Skin epidermis (tissue), 12 donors: ENCODE results near the gene COX8C.
"Not testable (repeated sequence)": the region's sequence is repeated elsewhere in the genome, so short reads cannot be mapped to it uniquely, and the experiment has no call there.

Source experiments
- H3K27ac ChIP-seq, 21 experiments: fragments of 200-600 bp; sonication (generic) in 11 of 21; one replicate each; pipeline ENCODE4 v1.5.0; 2020; ENCODE audit warnings: mild to moderate bottlenecking in 3 of 21, inconsistent platforms in 2 of 21, moderate library complexity in 2 of 21
- H3K4me3 ChIP-seq, 7 experiments: fragments of 200-600 bp; sonication (generic) in 2 of 7; one replicate each; pipeline ENCODE4 v1.5.0; 2020; ENCODE audit warnings: inconsistent platforms in 2 of 7, mild to moderate bottlenecking in 2 of 7, moderate library complexity in 1 of 7

COX8C gene

GRCh38 chr14:93347850-93348249 lies 868 bp downstream of the COX8C start:
- Histone ChIP-seq H3K4me3 (no peak overlapping the region), H3K27ac (no peak overlapping the region)

DNA sequence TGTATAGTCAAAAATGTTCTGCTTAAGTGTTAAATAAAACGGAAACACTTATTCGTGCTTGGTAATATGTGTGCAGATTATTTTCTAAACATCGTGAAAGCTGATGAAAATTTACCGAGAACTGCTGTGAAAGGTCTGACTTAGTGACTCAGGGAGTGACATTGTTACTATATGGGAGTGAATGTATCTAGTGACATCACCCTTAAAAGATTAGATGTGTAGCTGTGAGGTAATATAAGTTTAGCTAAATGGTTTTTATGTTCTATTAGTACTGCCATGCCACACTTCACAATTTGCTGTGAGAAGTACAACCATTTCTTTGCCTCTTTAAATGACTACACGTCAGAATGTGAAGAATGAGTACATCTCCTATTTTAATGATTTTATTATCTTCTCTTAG lies 1.3 kb downstream of the COX8C start:
- H3K27ac ChIP-seq = no peak overlapping the region
- no peak overlapping the region for H3K4me3 ChIP-seq

GRCh38 chr14:93354873-93355272 lies 7.9 kb downstream of the COX8C start:
- not testable (repeated sequence) for H3K4me3 ChIP-seq, H3K27ac ChIP-seq

GRCh38 chr14:93368996-93369712 lies 22.2 kb downstream of the COX8C start:
- Histone ChIP-seq H3K27ac (peak overlapping the region in 2 of 21 experiments; percentile 16 to 21), H3K4me3 (no peak overlapping the region)

- Histone ChIP-seq H3K4me3 (no peak overlapping the region), H3K27ac (peak overlapping the region in 2 of 21 experiments; percentile 16 to 21)
Observed at GRCh38 chr14:93369713-93370266, 22.8 kb downstream of the COX8C start.

- H3K27ac ChIP-seq = no peak overlapping the region
- no peak overlapping the region for H3K4me3 ChIP-seq
Observed at GRCh38 chr14:93375673-93376156, 28.7 kb downstream of the COX8C start.

DNA sequence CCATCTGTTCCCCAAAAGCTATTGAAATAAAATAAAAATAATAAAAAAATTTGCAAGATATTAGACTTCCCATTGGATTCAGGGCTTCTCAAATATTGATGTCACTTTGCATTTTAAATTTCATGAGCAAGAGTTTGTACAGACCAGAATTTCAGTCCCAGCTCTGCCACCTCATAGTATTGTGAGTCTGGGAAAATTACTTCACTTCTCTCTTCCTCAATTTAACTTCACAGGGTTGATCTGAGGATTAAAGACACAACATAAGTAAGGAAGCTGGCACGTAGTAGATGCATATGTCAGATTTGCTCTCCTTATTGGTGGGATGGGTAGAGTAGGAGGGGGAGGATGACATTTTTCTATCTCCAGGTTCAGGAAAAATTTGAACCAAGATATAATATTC lies 32.8 kb downstream of the COX8C start:
- no peak overlapping the region for H3K27ac ChIP-seq
- no peak overlapping the region for H3K4me3 ChIP-seq

DNA sequence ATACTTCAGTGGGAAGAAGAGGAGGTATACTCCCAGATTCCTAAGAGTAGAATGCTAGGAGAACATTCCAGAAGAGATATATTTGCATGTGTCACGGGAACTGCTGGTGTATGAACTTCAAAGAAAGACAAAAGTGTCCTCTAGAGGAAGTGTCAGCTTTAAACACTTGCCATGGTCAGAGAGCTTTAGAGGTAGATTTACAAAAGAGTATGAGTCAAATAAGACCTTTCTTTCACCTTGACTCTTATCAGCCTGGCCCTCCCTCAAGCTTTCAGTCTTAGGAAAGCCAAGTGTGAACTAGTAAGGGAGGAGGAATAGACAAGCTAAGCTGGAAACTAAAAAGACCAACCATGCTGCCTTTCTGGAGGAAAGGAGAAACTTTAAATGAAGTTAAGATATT lies 34.7 kb downstream of the COX8C start:
- H3K27ac ChIP-seq = no peak overlapping the region
- no peak overlapping the region for H3K4me3 ChIP-seq

DNA sequence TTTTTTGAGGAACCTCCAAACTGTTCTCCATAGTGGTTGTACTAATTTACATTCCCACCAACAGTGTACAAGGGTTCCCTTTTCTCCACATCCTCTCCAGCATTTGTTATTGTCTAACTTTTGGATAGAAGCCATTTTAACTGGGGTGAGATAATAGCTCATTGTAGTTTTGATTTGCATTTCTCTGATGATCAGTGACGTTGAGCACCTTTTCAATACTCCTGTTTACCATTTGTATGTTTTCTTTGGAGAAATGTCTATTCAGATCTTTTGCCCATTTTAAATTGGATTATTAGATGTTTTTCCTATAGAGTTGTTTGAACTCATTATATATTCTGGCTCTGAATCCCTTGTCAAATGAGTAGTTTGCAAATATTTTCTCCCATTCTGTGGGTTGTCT lies 37.3 kb downstream of the COX8C start:
- not testable (repeated sequence) for H3K4me3 ChIP-seq, H3K27ac ChIP-seq

DNA sequence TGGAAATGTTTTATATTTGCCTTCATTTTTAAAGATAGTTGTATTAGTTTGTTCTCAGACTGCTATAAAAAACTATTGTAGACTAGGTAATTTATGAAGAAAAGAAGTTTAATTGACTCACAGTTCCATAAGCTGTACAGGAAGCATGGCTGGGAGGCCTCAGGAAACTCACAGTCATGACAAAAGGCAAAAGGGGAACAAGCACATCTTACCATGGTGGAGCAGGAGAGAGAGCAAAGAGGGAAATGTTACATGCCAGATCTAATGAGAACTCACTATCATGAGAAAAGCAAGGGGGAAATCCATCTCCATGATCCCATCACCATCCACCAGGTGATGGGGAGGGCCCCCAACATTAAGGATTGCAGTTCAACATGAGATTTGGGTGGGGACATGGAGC lies 48.2 kb downstream of the COX8C start:
- no peak overlapping the region for H3K4me3 ChIP-seq

GRCh38 chr14:93396456-93396855 lies 49.5 kb downstream of the COX8C start:
- no peak overlapping the region for H3K27ac ChIP-seq
- H3K4me3 ChIP-seq = no peak overlapping the region

More for the DNA sequence above, 48.2 kb downstream of the COX8C start:
- no peak overlapping the region for H3K27ac ChIP-seq
